ENCODE data around the gene SLC16A13. TPM values are rescaled to one million over a fixed set of nuclear protein-coding genes. Genes with fewer than 3 reads are reported as not detected.

SLC16A13 gene
- total RNA-seq, 2 donors from 2014 or later = 0.56 TPM; not detected in 1

DNA sequence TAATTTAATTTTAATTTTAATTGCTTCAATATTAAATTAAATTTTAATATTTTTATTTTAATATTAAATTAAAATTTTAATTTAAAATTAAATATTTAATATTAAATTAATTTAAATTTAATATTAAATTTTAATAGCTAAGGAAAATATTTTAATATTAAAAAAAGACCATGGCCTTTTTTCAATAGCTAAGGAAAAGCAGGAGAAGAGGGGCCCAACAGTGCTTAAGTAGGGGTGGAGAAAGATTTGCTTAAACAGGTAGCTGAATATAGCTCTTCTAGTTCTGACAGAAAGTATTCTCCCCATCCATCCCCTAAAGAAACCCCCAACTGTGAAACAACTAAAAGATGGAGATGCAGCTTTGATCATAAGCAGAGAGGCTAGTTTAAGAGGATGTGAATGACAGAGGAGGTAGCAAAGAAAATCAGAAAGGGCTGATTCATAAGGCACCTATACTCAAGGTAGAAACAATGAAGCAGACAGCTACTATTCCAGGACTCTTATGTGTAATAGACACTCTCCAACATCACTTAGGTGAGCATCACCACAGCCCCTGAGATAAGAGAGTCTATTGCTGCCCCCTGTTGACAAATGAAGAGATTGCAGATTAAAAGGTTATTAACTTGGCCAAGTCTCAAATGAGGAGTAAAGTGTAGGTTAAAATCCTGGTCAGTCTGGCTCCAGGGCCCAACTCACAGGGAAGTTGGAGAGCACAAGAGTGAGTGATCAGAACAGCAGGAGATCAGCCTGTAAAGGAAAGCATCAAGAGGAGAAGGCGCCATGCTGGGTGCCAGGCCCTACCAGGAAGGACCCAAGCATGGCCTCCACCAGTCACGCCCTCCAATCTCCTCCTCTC lies 31.2 kb upstream of the SLC16A13 start:
- Histone ChIP-seq H3K27me3 (replicated peaks; ENCODE audit: insufficient read depth) (no peaks in the 10 kb centered on the region), H3K4me3 (no peak overlapping the region), H3K9me3 (no peaks in the 10 kb centered on the region), H3K4me1 (ENCODE audit: control insufficient read depth in 1 of 2, low read depth in 2 of 2) (peaks cover under 1 to 1% of the 10 kb centered on the region in 2 donors), H3K27ac (no peak overlapping the region), H3K36me3 (peaks cover 24% of the 10 kb centered on the region)
- peak; percentile 58 for TF ChIP-seq CTCF (IDR thresholded peaks at IDR 0.05)
- DNase-seq (ENCODE audit: low spot score) (no peak), ATAC-seq (ENCODE audit: insufficient number of reproducible peaks, low FRiP score, low read depth) (no peak)

DNA sequence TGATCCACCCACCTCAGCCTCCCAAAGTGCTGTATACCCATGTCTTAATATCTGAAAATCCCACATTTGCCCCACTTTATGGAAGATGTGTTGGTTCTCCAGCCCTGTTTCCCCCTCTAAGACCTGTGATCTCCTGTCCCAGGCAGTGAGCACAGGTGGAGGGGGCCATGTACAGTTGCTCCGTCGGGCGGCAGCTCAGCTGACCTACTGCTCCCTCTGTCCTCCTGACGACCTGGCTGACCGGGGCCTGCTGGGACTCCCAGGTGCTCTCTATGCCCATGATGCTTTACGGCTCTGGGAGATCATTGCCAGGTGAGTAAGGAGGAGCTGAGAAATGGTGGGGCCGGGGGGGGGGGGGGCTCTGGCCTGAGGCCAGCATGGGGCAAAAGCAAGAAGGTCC lies 30.1 kb upstream of the SLC16A13 start:
- TF ChIP-seq CTCF (IDR thresholded peaks at IDR 0.05) = no peak
- no peak for DNase-seq (ENCODE audit: low spot score)
- Histone ChIP-seq H3K27ac (no peak overlapping the region), H3K4me3 (no peak overlapping the region), H3K27me3 (replicated peaks; ENCODE audit: insufficient read depth) (no peaks in the 10 kb centered on the region), H3K9me3 (no peaks in the 10 kb centered on the region), H3K4me1 (ENCODE audit: control insufficient read depth in 1 of 2, low read depth in 2 of 2) (peaks cover 9 to 12% of the 10 kb centered on the region in 2 donors), H3K36me3 (peaks cover 15% of the 10 kb centered on the region)
- ATAC-seq (ENCODE audit: insufficient number of reproducible peaks, low FRiP score, low read depth) = no peak

GRCh38 chr17:7007143-7007542 lies 28.7 kb upstream of the SLC16A13 start:
- Histone ChIP-seq H3K27ac (no peak overlapping the region), H3K36me3 (peaks cover 5% of the 10 kb centered on the region), H3K4me3 (no peak overlapping the region), H3K27me3 (replicated peaks; ENCODE audit: insufficient read depth) (no peaks in the 10 kb centered on the region), H3K9me3 (no peaks in the 10 kb centered on the region), H3K4me1 (ENCODE audit: control insufficient read depth in 1 of 2, low read depth in 2 of 2) (peaks cover 19 to 25% of the 10 kb centered on the region in 2 donors)
- TF ChIP-seq CTCF (IDR thresholded peaks at IDR 0.05) = no peak
- no peak for DNase-seq (ENCODE audit: low spot score)
- ATAC-seq (ENCODE audit: insufficient number of reproducible peaks, low FRiP score, low read depth) = no peak

GRCh38 chr17:7010523-7010922 lies 25.3 kb upstream of the SLC16A13 start:
- peaks cover 2% of the 10 kb centered on the region for H3K36me3 ChIP-seq
- no peak overlapping the region for H3K27ac ChIP-seq
- H3K4me1 ChIP-seq (ENCODE audit: control insufficient read depth in 1 of 2, low read depth in 2 of 2) = peaks cover 25 to 41% of the 10 kb centered on the region in 2 donors
- no peaks in the 10 kb centered on the region for H3K9me3 ChIP-seq
- H3K27me3 ChIP-seq (replicated peaks; ENCODE audit: insufficient read depth) = no peaks in the 10 kb centered on the region
- ATAC-seq (ENCODE audit: insufficient number of reproducible peaks, low FRiP score, low read depth) (no peak), DNase-seq (ENCODE audit: low spot score) (no peak)
- TF ChIP-seq CTCF (IDR thresholded peaks at IDR 0.05) = no peak
- H3K4me3 ChIP-seq = peak overlapping the region; percentile 89

GRCh38 chr17:7011415-7011814 lies 24.4 kb upstream of the SLC16A13 start:
- no peaks in the 10 kb centered on the region for H3K27me3 ChIP-seq (replicated peaks; ENCODE audit: insufficient read depth)
- no peak overlapping the region for H3K27ac ChIP-seq
- DNase-seq (ENCODE audit: low spot score) (no peak), ATAC-seq (ENCODE audit: insufficient number of reproducible peaks, low FRiP score, low read depth) (no peak)
- peaks cover 31 to 49% of the 10 kb centered on the region in 2 donors for H3K4me1 ChIP-seq (ENCODE audit: control insufficient read depth in 1 of 2, low read depth in 2 of 2)
- no peaks in the 10 kb centered on the region for H3K9me3 ChIP-seq
- H3K4me3 ChIP-seq = peak overlapping the region; percentile 89
- H3K36me3 ChIP-seq = peaks cover 2% of the 10 kb centered on the region
- no peak for TF ChIP-seq CTCF (IDR thresholded peaks at IDR 0.05)

Data from thoracic aorta (tissue), 2 donors.